Fibroblast of mammary gland (primary cell): Measurements from ENCODE around the gene NCKAP5L.

Source experiments
- DNase-seq: peaks from one replicate; pipeline ENCODE4 v3.0.0-alpha.2; 2010; ENCODE audit warnings: low read depth
- H3K4me3 ChIP-seq: 2 replicates; pipeline ENCODE4 v1.5.1; 2011; ENCODE audit warnings: low read depth, mild to moderate bottlenecking, low read length, moderate library complexity; ENCODE audit not compliant: control insufficient read depth
- TF ChIP-seq, protein P1 (sequence below): conservative IDR thresholded peaks from 2 replicates; pipeline ENCODE4 v1.5.1; 2011; ENCODE audit warnings: low read depth, low read length, inconsistent platforms; ENCODE audit not compliant: control insufficient read depth, insufficient read depth

NCKAP5L gene

DNA sequence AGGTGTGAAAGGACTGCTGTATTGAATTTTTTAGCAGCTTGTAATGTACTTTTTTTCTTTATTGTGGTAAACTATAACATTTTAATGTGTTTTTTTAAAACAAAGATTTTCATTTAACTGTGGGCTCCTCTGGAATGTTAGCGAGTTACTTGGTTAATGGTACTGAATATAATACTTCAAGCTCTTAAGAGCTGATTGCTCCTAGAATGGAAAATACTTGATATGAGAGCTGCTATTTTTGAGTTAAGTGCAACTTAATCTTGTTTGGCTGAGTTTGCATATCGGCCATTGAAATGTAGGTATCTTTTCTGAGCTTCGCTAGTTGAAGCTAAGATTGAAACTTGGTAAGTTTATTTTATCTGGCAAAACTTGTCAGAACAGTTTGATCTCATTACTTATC, 79.4 kb downstream of the NCKAP5L start:
- TF ChIP-seq, protein P1, sequence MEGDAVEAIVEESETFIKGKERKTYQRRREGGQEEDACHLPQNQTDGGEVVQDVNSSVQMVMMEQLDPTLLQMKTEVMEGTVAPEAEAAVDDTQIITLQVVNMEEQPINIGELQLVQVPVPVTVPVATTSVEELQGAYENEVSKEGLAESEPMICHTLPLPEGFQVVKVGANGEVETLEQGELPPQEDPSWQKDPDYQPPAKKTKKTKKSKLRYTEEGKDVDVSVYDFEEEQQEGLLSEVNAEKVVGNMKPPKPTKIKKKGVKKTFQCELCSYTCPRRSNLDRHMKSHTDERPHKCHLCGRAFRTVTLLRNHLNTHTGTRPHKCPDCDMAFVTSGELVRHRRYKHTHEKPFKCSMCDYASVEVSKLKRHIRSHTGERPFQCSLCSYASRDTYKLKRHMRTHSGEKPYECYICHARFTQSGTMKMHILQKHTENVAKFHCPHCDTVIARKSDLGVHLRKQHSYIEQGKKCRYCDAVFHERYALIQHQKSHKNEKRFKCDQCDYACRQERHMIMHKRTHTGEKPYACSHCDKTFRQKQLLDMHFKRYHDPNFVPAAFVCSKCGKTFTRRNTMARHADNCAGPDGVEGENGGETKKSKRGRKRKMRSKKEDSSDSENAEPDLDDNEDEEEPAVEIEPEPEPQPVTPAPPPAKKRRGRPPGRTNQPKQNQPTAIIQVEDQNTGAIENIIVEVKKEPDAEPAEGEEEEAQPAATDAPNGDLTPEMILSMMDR, result no peak
- no peak overlapping the region for H3K4me3 ChIP-seq
- no peak for DNase-seq

DNA sequence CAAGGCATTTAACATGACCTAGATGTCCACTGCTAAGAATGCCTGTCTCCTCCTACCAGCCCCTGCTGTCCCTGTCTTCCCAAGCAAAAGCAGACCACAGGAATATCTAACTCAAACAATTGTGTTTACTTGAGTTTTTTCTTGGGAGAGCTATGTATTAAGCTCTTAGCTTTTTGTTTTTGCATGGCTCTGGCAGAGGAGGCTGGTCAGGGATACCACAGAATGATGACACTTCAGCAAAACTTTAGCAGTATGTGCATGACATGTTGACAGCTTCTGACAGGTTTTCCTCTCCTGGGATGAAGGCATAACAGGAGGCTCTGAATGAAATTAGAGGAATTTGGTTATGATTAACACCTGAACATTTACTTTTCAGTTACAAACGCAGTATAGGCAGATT, 79.9 kb downstream of the NCKAP5L start:
- TF ChIP-seq, protein P1, result no peak
- no peak for DNase-seq
- H3K4me3 ChIP-seq, result no peak overlapping the region

DNA sequence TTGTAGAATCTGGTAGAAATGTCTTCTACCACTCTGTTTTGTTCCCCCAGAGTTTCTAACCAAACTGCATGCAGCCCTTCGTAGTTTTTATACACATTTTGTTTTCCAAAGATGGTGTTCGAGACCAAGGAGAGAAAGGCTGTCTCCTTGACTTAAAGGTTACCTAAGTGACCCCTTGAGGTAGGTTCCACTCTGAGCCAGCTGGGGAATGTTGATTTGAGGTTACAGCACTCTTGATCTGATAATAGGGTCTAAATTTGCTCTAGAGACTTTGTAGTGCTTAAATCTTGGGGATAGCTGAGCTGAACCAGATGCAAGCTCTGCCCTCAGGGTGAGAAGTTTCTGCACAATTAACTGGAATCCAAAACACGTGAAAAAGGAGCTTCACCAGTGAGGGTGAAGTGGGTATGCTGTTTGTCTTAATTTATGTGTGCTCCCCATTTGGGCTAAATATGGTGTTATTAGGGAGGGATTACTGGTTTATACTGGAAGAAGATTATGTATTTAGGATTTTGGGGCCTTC, 83.8 kb downstream of the NCKAP5L start:
- TF ChIP-seq, protein P1, result no peak
- no peak overlapping the region for H3K4me3 ChIP-seq
- DNase-seq, result no peak

DNA sequence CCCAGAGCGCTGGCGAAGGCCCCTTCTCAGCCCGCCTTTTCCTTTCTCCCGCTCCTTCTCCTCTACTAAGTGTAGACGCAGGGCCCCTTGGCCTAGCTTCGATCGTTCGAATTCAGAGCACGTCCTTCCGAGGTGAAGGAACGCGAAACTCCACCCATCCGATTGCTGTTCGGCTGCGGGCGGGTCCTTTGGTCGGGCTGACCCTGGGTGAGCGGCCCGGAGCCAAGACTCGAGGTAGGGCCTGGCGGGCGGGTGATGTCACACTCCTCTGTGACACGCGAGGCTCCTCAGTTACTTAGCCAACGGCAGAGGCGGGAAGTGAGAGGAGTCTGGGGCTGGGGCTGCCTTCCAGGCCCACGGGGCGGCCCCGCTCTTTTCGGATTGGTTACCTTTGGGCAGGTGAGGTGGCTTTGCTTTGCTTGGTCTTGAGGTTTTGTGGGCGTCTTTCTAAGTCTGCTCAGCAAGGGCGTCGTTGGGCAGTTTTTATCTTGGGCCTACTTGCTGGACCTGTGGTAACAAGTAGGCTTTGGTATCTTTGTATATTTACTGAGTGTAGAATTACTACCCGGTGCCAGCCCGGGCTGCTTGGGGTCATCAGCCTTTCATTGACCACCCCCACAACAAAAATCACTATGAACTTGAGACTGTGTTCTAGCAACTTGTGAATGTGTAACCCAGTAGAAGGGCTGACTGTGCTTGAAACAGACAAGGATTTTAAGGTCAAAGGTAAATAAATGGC, 86.2 kb downstream of the NCKAP5L start:
- peak; percentile 85 for DNase-seq
- H3K4me3 ChIP-seq, result peak overlapping the region; percentile 80
- TF ChIP-seq, protein P1, result no peak
